Measurements from ENCODE around the gene ANO5. TPM values are rescaled to one million over a fixed set of nuclear protein-coding genes. Genes with fewer than 3 reads are reported as not detected.
"Not testable (repeated sequence)": the region's sequence is repeated elsewhere in the genome, so short reads cannot be mapped to it uniquely, and the experiment has no call there.

ANO5 gene
- polyA plus RNA-seq, 2 of the 4 experiments (the other 2 are of a cell fraction), result 3.1 to 8.6 TPM

DNA sequence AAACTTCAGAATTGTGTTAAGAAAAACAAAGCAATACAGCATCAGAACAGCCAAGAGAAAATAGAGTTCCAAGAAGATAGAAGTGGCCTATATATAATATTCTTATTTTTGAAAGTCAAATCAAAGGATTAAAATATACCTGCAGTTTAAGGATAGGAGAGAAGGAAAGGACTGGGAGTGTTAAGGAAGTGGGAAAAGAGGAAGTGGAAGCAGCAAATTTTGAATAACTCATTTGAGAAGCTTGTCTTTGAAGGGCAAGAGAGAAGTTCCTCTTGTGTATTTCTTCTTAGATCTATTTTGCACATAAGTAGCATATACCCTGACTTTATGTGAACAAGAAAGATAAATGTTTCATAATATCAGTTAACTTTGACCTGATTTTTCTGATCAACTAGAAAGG, 82.7 kb downstream of the ANO5 start (continued):
- TF ChIP-seq REST (IDR thresholded peaks at IDR 0.05) (no peak), CHD4 (IDR thresholded peaks at IDR 0.05; ENCODE audit: borderline replicate concordance) (no peak), ZC3H11A (IDR thresholded peaks at IDR 0.05) (no peak), RFX5 (IDR thresholded peaks at IDR 0.05) (no peak)

GRCh38 chr11:22276535-22276934, 83.7 kb downstream of the ANO5 start:
- no peaks in the 10 kb centered on the region for H3K4me1 ChIP-seq
- ATAC-seq (no peak), DNase-seq (ENCODE audit: low read depth in 1 of 2, low spot score in 1 of 2) (no peak), FAIRE-seq (no peak)
- H3K4me2 ChIP-seq, result no peak overlapping the region
- H3K27ac ChIP-seq, result no peak overlapping the region
- 88% methylated on average over 4 of the region's 4 CpGs for WGBS (ENCODE audit: missing lambda C conversion rate)
- H3K4me3 ChIP-seq, result no peak overlapping the region
- H3K9me3 ChIP-seq, result no peaks in the 10 kb centered on the region
- ChIA-PET CTCF (no interaction called here), POLR2A (no interaction called here)
- TF ChIP-seq, protein P1, sequence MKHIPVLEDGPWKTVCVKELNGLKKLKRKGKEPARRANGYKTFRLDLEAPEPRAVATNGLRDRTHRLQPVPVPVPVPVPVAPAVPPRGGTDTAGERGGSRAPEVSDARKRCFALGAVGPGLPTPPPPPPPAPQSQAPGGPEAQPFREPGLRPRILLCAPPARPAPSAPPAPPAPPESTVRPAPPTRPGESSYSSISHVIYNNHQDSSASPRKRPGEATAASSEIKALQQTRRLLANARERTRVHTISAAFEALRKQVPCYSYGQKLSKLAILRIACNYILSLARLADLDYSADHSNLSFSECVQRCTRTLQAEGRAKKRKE (CRISPR knock-in tag; IDR thresholded peaks at IDR 0.05; ENCODE audit: low read depth), result no peak
- TF ChIP-seq POLR2AphosphoS2 (conservative IDR thresholded peaks at IDR 0.05; ENCODE audit: low read length), result no peak
- TF ChIP-seq JUN (IDR thresholded peaks at IDR 0.05), result no peak
- TF ChIP-seq EHF (CRISPR knock-in tag; IDR thresholded peaks at IDR 0.05), result no peak
- TF ChIP-seq NR3C1 (IDR thresholded peaks at IDR 0.05), result no peak
- no peak for TF ChIP-seq CTCF (IDR thresholded peaks at IDR 0.05)
- TF ChIP-seq ZNF302 (CRISPR knock-in tag; IDR thresholded peaks at IDR 0.05), result no peak
- no peak for TF ChIP-seq TP53 (CRISPR knock-in tag; IDR thresholded peaks at IDR 0.05)
- TF ChIP-seq, protein P2, sequence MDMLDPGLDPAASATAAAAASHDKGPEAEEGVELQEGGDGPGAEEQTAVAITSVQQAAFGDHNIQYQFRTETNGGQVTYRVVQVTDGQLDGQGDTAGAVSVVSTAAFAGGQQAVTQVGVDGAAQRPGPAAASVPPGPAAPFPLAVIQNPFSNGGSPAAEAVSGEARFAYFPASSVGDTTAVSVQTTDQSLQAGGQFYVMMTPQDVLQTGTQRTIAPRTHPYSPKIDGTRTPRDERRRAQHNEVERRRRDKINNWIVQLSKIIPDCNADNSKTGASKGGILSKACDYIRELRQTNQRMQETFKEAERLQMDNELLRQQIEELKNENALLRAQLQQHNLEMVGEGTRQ (IDR thresholded peaks at IDR 0.05), result no peak
- TF ChIP-seq SMC3 (IDR thresholded peaks at IDR 0.05), result no peak
- no peak for TF ChIP-seq RAD21 (conservative IDR thresholded peaks at IDR 0.05 in 1 of 2, IDR thresholded peaks at IDR 0.05 in 1 of 2)
- TF ChIP-seq GATA3 (IDR thresholded peaks at IDR 0.05; ENCODE audit: borderline replicate concordance), result no peak
- TF ChIP-seq MAZ (IDR thresholded peaks at IDR 0.05; ENCODE audit: borderline replicate concordance, low read depth, low read length), result no peak
- TF ChIP-seq ESRRA (IDR thresholded peaks at IDR 0.05; ENCODE audit: borderline replicate concordance, low read length), result no peak
- no peak for TF ChIP-seq CBX8 (IDR thresholded peaks at IDR 0.05)
- no peak for TF ChIP-seq RARB (CRISPR knock-in tag; IDR thresholded peaks at IDR 0.05)
- no peak for TF ChIP-seq E2F6 (IDR thresholded peaks at IDR 0.05; ENCODE audit: borderline replicate concordance, low read depth)

DNA sequence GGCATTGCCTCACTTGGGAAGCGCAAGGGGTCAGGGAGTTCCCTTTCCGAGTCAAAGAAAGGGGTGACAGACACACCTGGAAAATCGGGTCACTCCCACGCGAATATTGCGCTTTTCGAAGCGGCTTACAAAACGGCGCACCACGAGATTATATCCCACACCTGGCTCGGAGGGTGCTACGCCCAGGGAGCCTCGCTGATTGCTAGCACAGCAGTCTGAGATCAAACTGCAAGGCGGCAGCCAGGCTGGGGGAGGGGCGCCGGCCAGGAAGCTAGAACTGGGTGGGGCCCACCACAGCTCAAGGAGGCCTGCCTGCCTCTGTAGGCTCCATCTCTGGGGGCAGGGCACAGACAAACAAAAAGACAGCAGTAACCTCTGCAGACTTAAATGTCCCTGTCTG, 92.1 kb downstream of the ANO5 start:
- ATAC-seq; H3K4me3 ChIP-seq; H3K4me1 ChIP-seq; H3K4me2 ChIP-seq; POLR2A ChIA-PET; H3K27ac ChIP-seq; DNase-seq (ENCODE audit: low read depth in 1 of 2, low spot score in 1 of 2); FAIRE-seq: not testable (repeated sequence)
- H3K9me3 ChIP-seq, result peaks cover 11% of the 10 kb centered on the region; the same call in 1 of the 3 replicates
- CTCF ChIA-PET, result interaction anchor here (1.2 kb wide), 1 partner anchor 109 kb away, joined by 3 read pairs; no protein-coding TSS in a partner anchor
- 76% methylated on average over 17 of the region's 17 CpGs for WGBS (ENCODE audit: missing lambda C conversion rate)
